ENCODE results near the gene SH3BP2.

DNA sequence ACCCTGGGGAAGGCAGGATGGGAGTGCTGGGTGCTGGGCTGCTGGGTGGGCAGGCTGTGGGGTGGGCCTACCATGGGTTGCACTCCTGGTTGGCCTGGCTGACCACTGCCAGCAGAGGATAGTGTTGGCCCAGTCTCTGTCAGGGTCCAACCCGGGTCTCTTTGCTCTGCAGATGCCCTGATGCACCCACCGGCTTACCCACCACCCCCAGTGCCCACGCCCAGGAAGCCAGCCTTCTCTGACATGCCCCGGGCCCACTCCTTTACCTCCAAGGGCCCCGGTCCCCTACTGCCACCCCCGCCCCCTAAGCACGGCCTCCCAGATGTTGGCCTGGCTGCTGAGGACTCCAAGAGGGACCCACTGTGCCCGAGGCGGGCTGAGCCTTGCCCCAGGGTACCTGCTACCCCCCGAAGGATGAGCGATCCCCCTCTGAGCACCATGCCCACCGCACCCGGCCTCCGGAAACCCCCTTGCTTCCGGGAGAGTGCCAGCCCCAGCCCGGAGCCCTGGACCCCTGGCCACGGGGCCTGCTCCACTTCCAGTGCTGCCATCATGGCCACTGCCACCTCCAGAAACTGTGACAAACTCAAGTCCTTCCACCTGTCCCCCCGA lies 36.5 kb downstream of the SH3BP2 start:
- TF ChIP-seq, protein P1, sequence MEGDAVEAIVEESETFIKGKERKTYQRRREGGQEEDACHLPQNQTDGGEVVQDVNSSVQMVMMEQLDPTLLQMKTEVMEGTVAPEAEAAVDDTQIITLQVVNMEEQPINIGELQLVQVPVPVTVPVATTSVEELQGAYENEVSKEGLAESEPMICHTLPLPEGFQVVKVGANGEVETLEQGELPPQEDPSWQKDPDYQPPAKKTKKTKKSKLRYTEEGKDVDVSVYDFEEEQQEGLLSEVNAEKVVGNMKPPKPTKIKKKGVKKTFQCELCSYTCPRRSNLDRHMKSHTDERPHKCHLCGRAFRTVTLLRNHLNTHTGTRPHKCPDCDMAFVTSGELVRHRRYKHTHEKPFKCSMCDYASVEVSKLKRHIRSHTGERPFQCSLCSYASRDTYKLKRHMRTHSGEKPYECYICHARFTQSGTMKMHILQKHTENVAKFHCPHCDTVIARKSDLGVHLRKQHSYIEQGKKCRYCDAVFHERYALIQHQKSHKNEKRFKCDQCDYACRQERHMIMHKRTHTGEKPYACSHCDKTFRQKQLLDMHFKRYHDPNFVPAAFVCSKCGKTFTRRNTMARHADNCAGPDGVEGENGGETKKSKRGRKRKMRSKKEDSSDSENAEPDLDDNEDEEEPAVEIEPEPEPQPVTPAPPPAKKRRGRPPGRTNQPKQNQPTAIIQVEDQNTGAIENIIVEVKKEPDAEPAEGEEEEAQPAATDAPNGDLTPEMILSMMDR (IDR thresholded peaks at IDR 0.05 in 8 of 11, conservative IDR thresholded peaks at IDR 0.05 in 3 of 11): no peak
- TF ChIP-seq POLR2A (IDR thresholded peaks at IDR 0.05) (no peak), POLR2AphosphoS5 (IDR thresholded peaks at IDR 0.05) (no peak)
